ENCODE data around the gene FANCC. TPM values are rescaled to one million over a fixed set of nuclear protein-coding genes. Genes with fewer than 3 reads are reported as not detected.

FANCC gene
- total RNA-seq, 1 experiment from 2014 or later, result 19.4 TPM

DNA sequence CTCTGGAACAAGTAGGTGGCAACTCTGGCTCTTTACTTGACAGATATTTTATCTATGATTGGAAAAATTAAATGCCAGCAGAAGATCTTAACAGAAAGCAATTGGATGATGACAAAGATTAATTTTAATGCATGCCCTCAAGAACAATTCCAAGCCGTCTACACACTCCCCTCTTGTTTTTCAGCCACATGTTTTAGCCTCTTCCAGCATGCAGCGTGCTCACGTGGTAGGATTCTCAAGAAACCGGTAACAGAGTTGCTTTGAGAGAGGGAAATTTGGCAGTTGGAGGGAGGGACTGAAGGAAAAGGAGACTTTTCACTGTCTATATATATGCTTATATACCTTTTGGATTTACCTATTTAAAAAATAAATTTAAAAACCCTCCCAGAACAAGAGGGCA, 48.3 kb upstream of the FANCC start:
- no peaks in the 10 kb centered on the region for H3K9me2 ChIP-seq (ENCODE audit: insufficient read depth)
- H3K27me3 ChIP-seq (ENCODE audit: insufficient read depth, low read length), result no peaks in the 10 kb centered on the region
- RAD21 ChIA-PET (ENCODE audit: low non-redundant PET in 1 of 2, low total read pairs in 2 of 2, uncharacterized antibody in 2 of 2, unreplicated experiment in 2 of 2), result no interaction called here
- H3K9me3 ChIP-seq (ENCODE audit: control insufficient read depth in 1 of 2, insufficient read depth in 1 of 2, low read depth in 1 of 2, low read length in 2 of 2), result no peaks in the 10 kb centered on the region
- TF ChIP-seq SRF (IDR thresholded peaks at IDR 0.05; ENCODE audit: low read depth) (no peak), EGR1 (IDR thresholded peaks at IDR 0.05; ENCODE audit: low read depth) (no peak), EZH2phosphoT487 (IDR thresholded peaks at IDR 0.05; ENCODE audit: borderline replicate concordance) (no peak), ELF1 (IDR thresholded peaks at IDR 0.05; ENCODE audit: borderline replicate concordance, low read depth) (no peak), CBX3 (IDR thresholded peaks at IDR 0.05; ENCODE audit: low read depth) (no peak)
- TF ChIP-seq, protein P1, sequence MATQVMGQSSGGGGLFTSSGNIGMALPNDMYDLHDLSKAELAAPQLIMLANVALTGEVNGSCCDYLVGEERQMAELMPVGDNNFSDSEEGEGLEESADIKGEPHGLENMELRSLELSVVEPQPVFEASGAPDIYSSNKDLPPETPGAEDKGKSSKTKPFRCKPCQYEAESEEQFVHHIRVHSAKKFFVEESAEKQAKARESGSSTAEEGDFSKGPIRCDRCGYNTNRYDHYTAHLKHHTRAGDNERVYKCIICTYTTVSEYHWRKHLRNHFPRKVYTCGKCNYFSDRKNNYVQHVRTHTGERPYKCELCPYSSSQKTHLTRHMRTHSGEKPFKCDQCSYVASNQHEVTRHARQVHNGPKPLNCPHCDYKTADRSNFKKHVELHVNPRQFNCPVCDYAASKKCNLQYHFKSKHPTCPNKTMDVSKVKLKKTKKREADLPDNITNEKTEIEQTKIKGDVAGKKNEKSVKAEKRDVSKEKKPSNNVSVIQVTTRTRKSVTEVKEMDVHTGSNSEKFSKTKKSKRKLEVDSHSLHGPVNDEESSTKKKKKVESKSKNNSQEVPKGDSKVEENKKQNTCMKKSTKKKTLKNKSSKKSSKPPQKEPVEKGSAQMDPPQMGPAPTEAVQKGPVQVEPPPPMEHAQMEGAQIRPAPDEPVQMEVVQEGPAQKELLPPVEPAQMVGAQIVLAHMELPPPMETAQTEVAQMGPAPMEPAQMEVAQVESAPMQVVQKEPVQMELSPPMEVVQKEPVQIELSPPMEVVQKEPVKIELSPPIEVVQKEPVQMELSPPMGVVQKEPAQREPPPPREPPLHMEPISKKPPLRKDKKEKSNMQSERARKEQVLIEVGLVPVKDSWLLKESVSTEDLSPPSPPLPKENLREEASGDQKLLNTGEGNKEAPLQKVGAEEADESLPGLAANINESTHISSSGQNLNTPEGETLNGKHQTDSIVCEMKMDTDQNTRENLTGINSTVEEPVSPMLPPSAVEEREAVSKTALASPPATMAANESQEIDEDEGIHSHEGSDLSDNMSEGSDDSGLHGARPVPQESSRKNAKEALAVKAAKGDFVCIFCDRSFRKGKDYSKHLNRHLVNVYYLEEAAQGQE (IDR thresholded peaks at IDR 0.05; ENCODE audit: low read depth), result no peak
- TF ChIP-seq, protein P2, sequence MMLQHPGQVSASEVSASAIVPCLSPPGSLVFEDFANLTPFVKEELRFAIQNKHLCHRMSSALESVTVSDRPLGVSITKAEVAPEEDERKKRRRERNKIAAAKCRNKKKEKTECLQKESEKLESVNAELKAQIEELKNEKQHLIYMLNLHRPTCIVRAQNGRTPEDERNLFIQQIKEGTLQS (IDR thresholded peaks at IDR 0.05), result no peak
- TF ChIP-seq, protein P3, sequence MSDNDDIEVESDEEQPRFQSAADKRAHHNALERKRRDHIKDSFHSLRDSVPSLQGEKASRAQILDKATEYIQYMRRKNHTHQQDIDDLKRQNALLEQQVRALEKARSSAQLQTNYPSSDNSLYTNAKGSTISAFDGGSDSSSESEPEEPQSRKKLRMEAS (IDR thresholded peaks at IDR 0.05), result no peak
- DNase-seq (ENCODE audit: low read depth, low spot score), result no peak
- H3K79me2 ChIP-seq (ENCODE audit: insufficient read depth, low read length), result no peaks in the 10 kb centered on the region
- POLR2A ChIA-PET, result no interaction called here
- H3K36me3 ChIP-seq (ENCODE audit: control insufficient read depth in 1 of 2, insufficient read depth in 2 of 2, low read length in 2 of 2), result no peaks in the 10 kb centered on the region
- intact Hi-C loops (cut with micrococcal nuclease), result no loop called here
- H4K20me1 ChIP-seq (ENCODE audit: insufficient read depth), result no peaks in the 10 kb centered on the region
- H3K27ac ChIP-seq (ENCODE audit: low read depth, low read length), result no peak overlapping the region
- no TSS peak for BruUV-seq (replicated peaks)
- CTCF ChIA-PET, result no interaction called here
- H3K9ac ChIP-seq (ENCODE audit: low read length), result no peak overlapping the region
- no peak overlapping the region for H2AFZ ChIP-seq (ENCODE audit: low read depth, low read length, poor library complexity, severe bottlenecking)
- ATAC-seq, result no peak
- H3K4me1 ChIP-seq (ENCODE audit: control insufficient read depth in 1 of 2, insufficient read depth in 2 of 2, low read length in 2 of 2), result no peaks in the 10 kb centered on the region
- no peak overlapping the region for H3K4me2 ChIP-seq (ENCODE audit: low read length)
- H3K4me3 ChIP-seq (replicated peaks in 1 of 2; ENCODE audit: low read depth in 1 of 2, low read length in 2 of 2), result no peak overlapping the region
